Osteocyte (in vitro differentiated cells): ENCODE data around the gene CCDC91. TPM values are rescaled to one million over a fixed set of nuclear protein-coding genes. Genes with fewer than 3 reads are reported as not detected.
"Not testable (repeated sequence)": the region's sequence is repeated elsewhere in the genome, so short reads cannot be mapped to it uniquely, and the experiment has no call there.

ENCODE experiments used
- DNase-seq: peaks from one replicate; pipeline ENCODE4 v3.0.0; 2021; ENCODE audit warnings: mixed read lengths; ENCODE audit not compliant: unreplicated experiment; ENCODE audit errors: extremely low spot score
- H3K27ac Mint-ChIP-seq: one replicate; pipeline ENCODE4 v1.8.0; 2021; ENCODE audit warnings: mild to moderate bottlenecking, mixed read lengths; ENCODE audit not compliant: unreplicated experiment
- H3K27me3 Mint-ChIP-seq: one replicate; pipeline ENCODE4 v1.8.0; 2021; ENCODE audit warnings: mixed read lengths; ENCODE audit not compliant: unreplicated experiment
- H3K36me3 Mint-ChIP-seq: one replicate; pipeline ENCODE4 v1.8.0; 2021; ENCODE audit warnings: mixed read lengths; ENCODE audit not compliant: unreplicated experiment
- H3K4me1 Mint-ChIP-seq: one replicate; pipeline ENCODE4 v1.8.0; 2021; ENCODE audit warnings: mixed read lengths; ENCODE audit not compliant: unreplicated experiment
- H3K4me3 Mint-ChIP-seq: one replicate; pipeline ENCODE4 v1.8.0; 2021; ENCODE audit warnings: mild to moderate bottlenecking, moderate library complexity, mixed read lengths; ENCODE audit not compliant: unreplicated experiment
- H3K9me3 Mint-ChIP-seq: one replicate; pipeline ENCODE4 v1.8.0; 2021; ENCODE audit warnings: mixed read lengths; ENCODE audit not compliant: unreplicated experiment
- total RNA-seq: library from RNA; stranded (reverse); gene quantifications from 2 replicates; pipeline ENCODE4 v1.2.1, GENCODE V29; 2021
- TF ChIP-seq, protein P1 (sequence below): fragments of 200-600 bp; sonication (generic); IDR thresholded peaks from 2 replicates; pipeline ENCODE4 v1.5.0; 2021; ENCODE audit warnings: antibody characterized with exemption, mild to moderate bottlenecking, moderate library complexity

CCDC91 gene
- total RNA-seq, 1 donor from 2014 or later: 17.5 TPM

DNA sequence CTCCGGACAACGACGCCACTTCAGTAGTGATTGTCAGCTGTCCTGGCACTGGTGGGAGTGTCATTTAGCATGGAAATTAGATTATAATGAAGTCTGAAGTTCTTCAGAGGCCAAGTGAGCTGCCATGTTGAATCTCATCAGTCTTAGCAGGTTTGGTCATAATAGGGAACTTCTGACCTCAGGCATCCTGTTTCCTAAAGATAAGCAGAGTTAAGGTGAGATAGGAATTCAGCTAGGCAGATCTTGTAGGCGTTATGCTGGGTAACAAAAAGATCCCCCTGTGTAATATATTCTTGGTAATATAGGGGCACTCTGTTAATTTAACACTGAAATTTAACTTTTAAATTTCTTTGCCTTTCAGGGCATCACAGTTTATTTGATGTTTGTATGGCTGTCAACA lies 137.5 kb downstream of the CCDC91 start:
- Mint-ChIP-seq H3K4me1 (no peaks in the 10 kb centered on the region), H3K27me3 (no peaks in the 10 kb centered on the region), H3K4me3 (no peak overlapping the region), H3K9me3 (peaks cover 7% of the 10 kb centered on the region), H3K36me3 (peaks cover 5% of the 10 kb centered on the region), H3K27ac (no peak overlapping the region)
- DNase-seq: no peak
- TF ChIP-seq, protein P1, sequence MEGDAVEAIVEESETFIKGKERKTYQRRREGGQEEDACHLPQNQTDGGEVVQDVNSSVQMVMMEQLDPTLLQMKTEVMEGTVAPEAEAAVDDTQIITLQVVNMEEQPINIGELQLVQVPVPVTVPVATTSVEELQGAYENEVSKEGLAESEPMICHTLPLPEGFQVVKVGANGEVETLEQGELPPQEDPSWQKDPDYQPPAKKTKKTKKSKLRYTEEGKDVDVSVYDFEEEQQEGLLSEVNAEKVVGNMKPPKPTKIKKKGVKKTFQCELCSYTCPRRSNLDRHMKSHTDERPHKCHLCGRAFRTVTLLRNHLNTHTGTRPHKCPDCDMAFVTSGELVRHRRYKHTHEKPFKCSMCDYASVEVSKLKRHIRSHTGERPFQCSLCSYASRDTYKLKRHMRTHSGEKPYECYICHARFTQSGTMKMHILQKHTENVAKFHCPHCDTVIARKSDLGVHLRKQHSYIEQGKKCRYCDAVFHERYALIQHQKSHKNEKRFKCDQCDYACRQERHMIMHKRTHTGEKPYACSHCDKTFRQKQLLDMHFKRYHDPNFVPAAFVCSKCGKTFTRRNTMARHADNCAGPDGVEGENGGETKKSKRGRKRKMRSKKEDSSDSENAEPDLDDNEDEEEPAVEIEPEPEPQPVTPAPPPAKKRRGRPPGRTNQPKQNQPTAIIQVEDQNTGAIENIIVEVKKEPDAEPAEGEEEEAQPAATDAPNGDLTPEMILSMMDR: no peak

DNA sequence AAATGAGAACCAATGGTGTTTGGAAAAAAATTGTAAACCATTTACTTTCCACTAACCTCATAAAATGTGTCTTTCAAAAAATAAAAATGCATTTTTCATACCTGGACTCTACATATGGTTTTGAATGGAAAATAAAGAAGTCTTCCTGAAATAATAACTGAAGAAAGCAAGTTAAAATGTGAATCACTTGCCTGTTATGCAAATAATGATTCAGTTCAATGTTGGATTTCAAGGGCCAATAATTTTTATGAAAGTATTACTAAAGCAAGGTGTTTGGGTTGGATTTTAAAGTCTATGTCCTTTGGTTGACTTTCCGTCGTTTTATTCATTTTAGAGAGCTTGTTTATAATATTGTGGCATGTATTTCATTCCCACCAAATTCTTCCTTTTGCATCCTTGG lies 138.7 kb downstream of the CCDC91 start:
- no peak for DNase-seq
- Mint-ChIP-seq H3K36me3 (peaks cover 5% of the 10 kb centered on the region), H3K4me1 (no peaks in the 10 kb centered on the region), H3K27ac (no peak overlapping the region), H3K27me3 (no peaks in the 10 kb centered on the region), H3K4me3 (no peak overlapping the region), H3K9me3 (peaks cover 7% of the 10 kb centered on the region)
- TF ChIP-seq, protein P1: no peak

DNA sequence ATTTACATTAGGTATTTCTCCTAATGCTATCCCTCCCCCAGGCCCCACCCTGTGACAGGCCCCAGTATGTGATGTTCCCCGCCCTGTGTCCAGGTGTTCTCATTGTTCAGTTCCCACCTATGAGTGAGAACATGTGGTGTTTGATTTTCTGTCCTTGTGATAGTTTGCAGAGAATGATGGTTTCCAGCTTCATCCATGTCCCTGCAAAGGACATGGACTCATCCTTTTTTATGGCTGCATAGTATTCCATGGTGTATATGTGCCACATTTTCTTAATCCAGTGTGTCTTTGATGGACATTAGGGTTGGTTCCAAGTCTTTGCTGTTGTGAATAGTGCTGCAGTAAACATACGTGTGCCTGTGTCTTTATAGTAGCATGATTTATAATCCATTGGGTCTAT lies 139.5 kb downstream of the CCDC91 start:
- not testable (repeated sequence) for H3K27me3 Mint-ChIP-seq, H3K9me3 Mint-ChIP-seq, DNase-seq, H3K4me1 Mint-ChIP-seq, H3K4me3 Mint-ChIP-seq, H3K27ac Mint-ChIP-seq, H3K36me3 Mint-ChIP-seq

DNA sequence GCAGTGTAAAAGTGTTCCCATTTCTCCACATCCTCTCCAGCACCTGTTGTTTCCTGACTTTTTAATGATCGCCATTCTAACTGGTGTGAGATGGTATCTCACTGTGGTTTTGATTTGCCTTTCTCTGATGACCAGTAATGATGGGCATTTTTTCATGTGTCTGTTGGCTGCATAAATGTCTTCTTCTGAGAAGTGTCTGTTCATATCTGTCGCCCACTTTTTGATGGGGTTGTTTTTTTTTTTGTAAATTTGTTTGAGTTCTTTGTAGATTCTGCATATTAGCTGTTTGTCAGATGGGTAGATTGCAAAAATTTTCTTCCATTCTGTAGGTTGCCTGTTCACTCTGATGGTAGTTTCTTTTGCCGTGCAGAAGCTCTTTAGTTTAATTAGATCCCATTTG lies 140.0 kb downstream of the CCDC91 start:
- H3K36me3 Mint-ChIP-seq, DNase-seq, H3K27me3 Mint-ChIP-seq, H3K4me3 Mint-ChIP-seq, H3K9me3 Mint-ChIP-seq, H3K4me1 Mint-ChIP-seq, H3K27ac Mint-ChIP-seq: not testable (repeated sequence)

DNA sequence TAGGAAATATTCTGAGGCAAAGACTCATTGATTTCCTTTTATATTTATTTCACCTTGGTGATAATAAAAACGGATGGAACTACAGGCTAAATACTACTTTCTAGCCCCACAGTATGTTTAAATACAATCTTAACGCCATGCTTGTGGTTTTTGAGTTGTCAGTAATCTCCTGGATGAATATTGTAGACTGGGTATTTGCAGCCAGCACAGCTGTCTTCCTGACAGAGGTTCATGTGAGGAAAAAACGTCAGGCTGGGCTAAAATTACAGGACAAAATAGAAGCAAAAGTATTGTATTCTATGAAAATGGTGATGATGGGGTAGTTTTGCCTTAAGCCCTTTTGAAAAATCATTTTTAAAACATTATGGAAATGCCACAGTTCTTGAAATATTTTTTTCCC lies 140.9 kb downstream of the CCDC91 start:
- TF ChIP-seq, protein P1: no peak
- H3K4me1 Mint-ChIP-seq: no peaks in the 10 kb centered on the region
- no peaks in the 10 kb centered on the region for H3K27me3 Mint-ChIP-seq
- DNase-seq: no peak
- H3K27ac Mint-ChIP-seq: no peak overlapping the region
- H3K36me3 Mint-ChIP-seq: peaks cover 5% of the 10 kb centered on the region
- H3K9me3 Mint-ChIP-seq: peaks cover 7% of the 10 kb centered on the region
- H3K4me3 Mint-ChIP-seq: no peak overlapping the region

DNA sequence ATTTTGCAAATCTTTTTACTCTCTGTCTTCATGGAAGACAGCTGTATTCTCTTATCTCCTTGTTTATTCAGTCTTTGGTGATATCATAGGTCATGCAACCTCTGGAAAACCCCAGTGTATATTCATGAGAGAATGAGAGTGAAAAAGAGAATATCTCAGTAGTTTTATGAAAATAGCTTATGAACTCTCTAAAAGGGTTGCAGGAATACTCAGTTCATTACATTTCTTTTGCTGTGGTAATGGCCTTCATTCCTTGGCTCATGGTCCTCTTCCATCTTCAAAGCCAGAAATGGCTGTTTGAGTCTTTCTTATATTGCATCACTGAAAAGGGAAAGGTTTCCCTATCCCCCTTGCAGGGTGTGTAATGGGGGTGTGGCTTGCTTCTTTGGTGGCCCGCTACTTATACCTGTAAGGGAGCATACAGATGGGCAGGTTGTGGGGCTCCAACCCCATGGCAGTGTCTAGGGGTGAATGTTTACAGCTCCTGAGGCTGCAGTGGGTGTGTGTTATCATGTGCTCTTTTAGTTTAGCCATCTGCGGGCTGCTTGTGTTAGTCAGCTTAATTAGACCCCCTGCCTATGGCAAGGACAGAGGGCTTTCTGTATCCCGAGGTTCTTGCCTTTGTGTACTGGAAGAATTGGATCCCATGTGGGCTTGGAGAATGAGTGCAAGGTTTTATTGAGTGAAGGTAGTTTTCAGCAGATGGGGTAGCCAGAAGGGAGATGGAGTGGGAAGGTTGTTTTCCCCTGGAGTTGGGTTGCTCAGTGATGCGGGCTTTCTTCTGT lies 150.2 kb downstream of the CCDC91 start:
- Mint-ChIP-seq H3K4me3 (no peak overlapping the region), H3K4me1 (peaks cover 5% of the 10 kb centered on the region), H3K9me3 (no peaks in the 10 kb centered on the region), H3K27me3 (no peaks in the 10 kb centered on the region), H3K27ac (no peak overlapping the region), H3K36me3 (no peaks in the 10 kb centered on the region)
- TF ChIP-seq, protein P1: no peak
- no peak for DNase-seq
